Measurements from ENCODE around the gene MRPS15.

- no peak for TF ChIP-seq ZNF564 (CRISPR knock-in tag; IDR thresholded peaks at IDR 0.05)
- no peak for TF ChIP-seq MLX (CRISPR knock-in tag; IDR thresholded peaks at IDR 0.05)
- no peak for TF ChIP-seq JUN (CRISPR knock-in tag; IDR thresholded peaks at IDR 0.05)
- no peak for TF ChIP-seq ZFY (CRISPR knock-in tag; IDR thresholded peaks at IDR 0.05)
- TF ChIP-seq RELA (CRISPR knock-in tag; IDR thresholded peaks at IDR 0.05): no peak
- TF ChIP-seq POLR2AphosphoS5 (IDR thresholded peaks at IDR 0.05; ENCODE audit: low read depth, low read length): no peak
- TF ChIP-seq SP1 (IDR thresholded peaks at IDR 0.05): no peak
- TF ChIP-seq SP1 (CRISPR knock-in tag; IDR thresholded peaks at IDR 0.05): no peak
These were observed 39.0 kb upstream of the MRPS15 start for GRCh38 chr1:36503159-36503558.

All from HepG2 (cell line).